ENCODE data around the gene EMILIN3.
"Not testable (repeated sequence)": the region's sequence is repeated elsewhere in the genome, so short reads cannot be mapped to it uniquely, and the experiment has no call there.

The EMILIN3 gene

DNA sequence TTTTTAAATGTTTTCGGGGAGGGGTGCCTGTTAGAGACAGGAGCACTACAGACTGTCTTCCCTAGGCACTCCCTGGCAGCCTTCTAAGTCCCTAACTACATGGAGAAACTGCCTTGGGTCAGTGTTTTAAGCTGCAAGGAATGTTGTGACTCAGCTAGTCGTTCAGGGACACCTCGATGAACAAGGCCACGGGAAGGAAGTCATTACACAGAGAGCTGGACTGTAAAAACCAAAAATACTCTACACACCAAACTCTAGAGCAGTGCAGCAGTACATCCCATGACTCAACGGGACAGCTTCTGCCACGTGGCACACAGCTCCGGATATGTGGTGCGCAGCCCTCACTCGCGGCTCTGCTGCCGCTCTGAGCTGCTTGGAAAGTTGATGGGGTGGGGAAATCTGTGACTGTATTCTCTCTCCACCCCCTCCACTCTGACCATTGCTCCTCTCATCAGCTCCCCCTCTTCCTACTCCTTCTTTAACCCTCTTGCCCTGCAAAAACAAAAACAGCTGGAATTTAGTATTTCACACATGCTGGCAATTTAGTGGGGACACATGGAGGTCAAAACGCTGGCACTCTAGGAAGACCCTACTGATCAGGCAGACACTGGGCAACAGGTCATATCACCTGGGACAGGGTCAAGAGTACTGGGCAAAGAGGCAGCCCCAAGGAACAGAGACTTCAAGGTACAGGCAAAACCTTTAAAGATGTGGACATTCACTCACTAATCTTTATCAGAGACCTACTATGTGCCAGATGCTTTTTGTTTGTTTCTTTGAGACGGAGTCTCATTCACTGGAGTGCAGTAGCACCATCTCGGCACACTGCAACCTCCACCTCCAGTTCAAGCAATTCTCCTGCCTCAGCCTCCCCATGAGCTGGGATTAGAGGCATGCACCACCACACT is 36.9 kb downstream of the EMILIN3 start:
- in situ Hi-C loops (cut with HindIII; ENCODE audit: low sequenced_read_pairs) = no loop called here

DNA sequence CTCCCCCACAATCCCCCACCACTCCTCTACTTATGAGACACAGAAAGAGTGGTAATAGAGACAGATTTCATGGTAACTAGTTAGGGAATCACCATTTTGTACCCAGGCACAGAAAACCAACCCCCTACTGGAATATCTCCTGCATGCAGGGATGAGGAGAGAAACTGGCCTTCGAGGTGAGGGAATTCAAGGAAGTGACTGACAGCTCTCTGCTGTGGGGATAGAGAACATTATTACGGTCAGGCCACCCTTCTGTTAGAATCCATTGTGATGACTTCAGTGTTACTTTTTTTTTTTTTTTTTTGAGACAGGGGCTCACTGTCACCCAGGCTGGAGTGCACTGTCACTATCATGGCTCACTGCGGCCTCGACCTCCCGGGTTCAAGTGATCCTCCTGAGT is 39.4 kb downstream of the EMILIN3 start:
- in situ Hi-C loops (cut with HindIII; ENCODE audit: low sequenced_read_pairs) = no loop called here

DNA sequence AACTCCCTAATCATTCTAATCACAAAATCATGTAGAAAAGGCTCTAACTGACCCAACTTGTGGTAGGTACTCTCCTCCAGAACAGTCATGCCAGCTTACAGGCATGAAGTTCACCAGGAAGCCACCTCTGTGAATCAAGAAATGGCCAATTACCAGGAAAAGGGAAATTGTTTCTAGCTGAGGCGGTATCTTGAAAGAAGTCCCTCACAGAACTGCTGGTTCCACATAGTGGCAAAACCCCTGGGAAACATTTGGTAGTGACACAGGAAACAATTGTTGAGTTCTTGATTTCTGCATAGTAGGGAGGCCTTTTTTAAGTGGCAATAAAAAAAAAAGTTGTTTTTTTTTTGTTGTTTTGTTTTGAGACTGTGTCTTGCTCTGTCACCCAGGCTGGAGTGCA is 45.6 kb downstream of the EMILIN3 start:
- in situ Hi-C loops (cut with HindIII; ENCODE audit: low sequenced_read_pairs) = no loop called here

DNA sequence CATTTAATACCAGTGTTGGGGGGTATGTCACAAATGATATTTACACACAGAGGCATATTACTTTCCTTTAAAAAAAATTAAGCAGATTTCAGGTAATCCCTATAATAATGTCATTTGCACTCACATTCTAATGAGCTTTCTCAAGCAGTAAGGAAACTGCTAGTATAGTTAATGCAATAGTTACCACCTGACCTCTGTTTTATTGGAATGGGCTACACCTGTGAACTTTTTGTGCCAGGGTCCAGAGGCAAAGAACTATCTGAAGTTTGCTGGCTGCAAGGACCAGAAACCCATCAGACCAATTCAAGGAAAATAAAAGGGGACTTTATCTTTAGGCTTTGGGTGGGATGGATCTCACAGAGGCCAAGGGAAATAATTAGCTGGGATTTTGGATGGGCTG is 46.2 kb downstream of the EMILIN3 start:
- in situ Hi-C loops (cut with HindIII; ENCODE audit: low sequenced_read_pairs) = no loop called here

DNA sequence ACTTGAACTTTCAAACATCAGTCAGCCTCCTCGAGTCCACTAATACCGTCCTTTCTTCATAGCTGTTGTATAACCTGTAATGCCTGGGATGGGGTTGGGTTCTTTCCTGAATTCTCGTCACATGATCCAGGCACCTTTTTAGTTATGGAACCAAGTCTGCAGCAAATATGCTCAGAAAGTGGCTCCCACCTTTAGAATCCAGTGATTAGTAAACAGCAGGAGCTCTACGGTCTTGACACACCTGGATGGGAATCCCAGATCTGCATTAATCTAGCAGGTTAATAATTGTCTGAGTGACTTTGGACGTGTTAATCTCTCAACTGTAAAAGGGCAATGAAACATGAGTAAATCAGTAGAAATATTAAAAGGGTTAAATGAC is 48.4 kb downstream of the EMILIN3 start:
- in situ Hi-C loops (cut with HindIII; ENCODE audit: low sequenced_read_pairs) = no loop called here

DNA sequence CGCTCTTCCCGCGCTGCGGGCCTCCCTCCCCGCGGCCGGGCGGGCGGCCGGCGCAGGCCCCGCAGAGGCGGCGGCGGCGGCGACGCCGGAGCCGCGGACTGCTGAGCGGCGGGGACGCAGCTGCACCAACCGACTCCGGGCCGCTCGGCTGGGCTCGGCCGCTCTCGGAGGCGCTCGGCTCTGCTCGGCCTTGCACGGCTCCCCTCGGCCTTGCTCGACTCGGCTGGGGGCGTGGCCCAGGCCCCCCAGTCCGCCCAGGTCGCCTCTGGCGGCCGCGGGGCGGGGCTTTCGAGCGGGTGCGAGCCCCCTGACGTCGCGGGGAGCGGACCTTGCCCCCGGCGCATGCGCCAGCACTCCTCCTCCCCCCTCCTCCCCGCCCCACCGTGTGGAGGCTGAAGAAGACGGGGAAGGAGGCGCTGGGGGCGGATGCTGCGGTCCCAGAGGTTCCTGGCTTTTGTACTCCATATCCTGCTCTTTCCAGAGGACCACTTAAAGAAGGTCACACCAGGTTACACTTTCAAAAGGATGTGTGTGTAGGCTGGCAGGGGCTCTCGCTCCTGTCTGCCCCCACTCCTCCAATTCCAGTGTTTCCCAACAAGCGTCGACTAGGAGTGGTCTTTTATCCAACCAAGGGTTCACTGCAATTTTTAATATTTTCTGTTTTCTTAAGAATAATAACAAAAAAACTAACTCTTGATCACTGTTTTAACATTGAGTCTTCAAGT is 48.9 kb downstream of the EMILIN3 start, which contains the start of gene ZHX3:
Gene ZHX3, minus strand, starts transcription at position 186 of the 725 bp plus-strand sequence. CDS start 112,815 bp downstream, outside the sequence.
- in situ Hi-C loops (cut with HindIII; ENCODE audit: low sequenced_read_pairs) = no loop called here

DNA sequence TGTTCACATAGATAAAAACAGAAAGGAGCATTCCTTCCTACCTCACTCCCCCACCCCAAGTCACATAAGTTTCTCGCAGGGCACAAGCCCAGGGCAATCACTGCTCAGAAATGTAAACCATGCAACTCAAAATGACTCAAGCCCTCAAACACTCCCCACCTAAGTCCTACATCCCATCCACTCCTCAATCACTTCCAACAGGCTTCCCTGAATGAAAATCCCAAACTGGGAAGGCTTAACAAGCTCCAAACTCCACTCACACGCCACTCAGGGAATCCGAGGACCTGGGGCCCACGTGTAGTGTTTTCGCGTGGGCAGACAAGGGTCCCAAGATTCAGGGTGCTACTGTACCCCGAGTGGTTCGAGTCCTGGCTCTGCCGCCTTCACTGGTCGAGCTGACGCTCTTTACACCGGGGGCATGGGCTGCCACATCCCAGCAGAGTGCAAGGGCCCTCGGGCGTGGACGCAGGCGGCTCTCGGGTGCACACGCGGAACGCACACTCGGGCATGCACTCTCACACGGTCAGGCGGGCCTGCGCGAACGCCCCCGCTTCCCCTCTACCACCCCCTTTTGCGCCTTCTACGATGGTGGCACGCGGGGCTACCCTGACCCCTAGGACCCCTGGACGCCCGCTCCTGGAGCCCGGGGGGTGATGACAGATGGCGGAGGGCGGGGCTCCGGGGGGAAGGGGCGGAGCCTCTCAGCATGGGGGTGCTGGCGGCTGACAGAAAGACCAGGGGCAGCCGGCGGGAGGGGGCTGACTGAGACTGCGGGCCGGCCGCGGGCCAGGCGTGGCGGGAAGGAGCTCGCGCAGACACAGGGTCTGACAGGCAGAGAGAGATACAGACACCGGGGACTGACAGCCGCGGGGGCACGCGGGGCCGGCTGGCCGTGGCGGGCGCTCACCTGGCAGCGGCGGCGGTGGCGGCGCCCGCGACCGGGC is 49.7 kb downstream of the EMILIN3 start:
- in situ Hi-C loops (cut with HindIII; ENCODE audit: low sequenced_read_pairs) = no loop called here

DNA sequence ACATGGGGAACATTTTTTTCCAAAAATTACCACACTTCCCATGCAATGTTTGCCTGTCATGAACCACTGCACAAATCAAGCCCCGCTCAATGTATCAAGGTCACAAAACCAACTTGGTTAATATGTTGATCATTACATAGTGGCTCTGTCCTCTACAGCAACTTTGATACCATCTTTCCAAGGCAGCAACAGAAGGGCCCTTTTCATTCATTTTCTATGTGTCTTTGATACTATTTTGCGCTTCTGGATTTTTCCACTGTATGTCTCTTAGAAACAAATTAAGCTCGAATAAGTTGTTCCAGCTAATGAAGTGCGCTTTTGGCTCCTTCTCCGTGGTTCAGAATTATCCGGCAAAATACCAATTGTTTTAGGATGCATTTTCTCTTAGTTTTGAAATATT is 50.6 kb downstream of the EMILIN3 start:
- in situ Hi-C loops (cut with HindIII; ENCODE audit: low sequenced_read_pairs) = no loop called here

DNA sequence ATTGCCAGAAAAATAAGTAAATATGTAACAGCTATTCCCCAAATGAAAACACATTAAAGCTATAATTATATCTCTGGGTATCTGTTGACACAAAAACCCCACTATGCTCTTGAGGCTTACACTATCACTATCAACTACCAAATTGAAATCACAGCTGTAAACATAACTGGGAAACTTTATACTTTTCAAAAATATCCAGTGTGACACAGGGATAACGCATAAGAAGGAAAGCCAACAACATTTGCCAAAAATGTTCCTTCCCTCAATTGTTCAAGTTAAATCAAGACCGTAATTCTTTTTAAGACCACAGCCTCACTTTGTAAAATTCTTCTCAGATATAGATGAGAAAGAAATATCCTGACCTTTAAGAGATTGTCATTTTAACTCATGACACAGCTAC is 52.2 kb downstream of the EMILIN3 start:
- in situ Hi-C loops (cut with HindIII; ENCODE audit: low sequenced_read_pairs) = no loop called here

DNA sequence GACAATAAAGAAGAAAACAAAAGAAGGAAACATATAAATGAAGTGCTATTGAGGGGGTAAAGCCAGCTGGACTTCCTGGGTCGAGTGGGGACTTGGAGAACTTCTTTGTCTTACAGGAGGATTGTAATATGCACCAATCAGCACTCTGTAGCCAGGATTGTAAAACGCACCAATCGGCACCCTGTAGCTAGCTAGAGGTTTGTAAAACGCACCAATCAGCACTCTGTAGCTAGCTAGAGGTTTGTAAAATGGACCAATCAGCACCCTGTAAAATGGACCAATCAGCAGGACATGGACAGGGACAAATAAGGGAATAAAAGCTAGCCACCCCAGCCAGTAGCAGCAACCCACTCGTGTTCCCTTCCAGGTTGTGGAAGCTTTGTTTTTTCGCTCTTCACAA is 54.6 kb downstream of the EMILIN3 start:
- in situ Hi-C loops (cut with HindIII; ENCODE audit: low sequenced_read_pairs) = not testable (repeated sequence)
